Measurements from ENCODE around the gene UIMC1. TPM values are rescaled to one million over a fixed set of nuclear protein-coding genes. Genes with fewer than 3 reads are reported as not detected.

UIMC1 gene
- total RNA-seq, 1 experiment from 2014 or later: 96.3 TPM

DNA sequence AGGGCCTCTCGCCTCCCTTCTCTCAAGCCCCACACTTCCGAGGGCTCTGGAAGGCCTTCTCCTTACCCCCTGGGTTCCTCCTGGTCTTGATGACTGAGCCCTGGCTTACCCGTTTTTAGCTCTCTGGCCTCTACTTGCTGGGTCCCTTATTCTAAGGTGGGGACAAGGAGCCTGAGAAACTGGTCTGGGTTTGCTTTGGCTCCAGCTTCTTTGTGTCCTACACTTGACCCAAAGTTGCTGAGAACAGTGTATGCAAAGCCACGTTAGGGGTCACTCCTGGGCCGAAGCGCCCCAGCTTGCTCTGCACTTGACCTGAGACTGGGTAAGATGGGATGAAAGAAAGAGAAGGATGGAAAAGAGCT, 16.7 kb upstream of the UIMC1 start:
- no TSS peak for BruUV-seq (replicated peaks)
- TF ChIP-seq, protein P1, sequence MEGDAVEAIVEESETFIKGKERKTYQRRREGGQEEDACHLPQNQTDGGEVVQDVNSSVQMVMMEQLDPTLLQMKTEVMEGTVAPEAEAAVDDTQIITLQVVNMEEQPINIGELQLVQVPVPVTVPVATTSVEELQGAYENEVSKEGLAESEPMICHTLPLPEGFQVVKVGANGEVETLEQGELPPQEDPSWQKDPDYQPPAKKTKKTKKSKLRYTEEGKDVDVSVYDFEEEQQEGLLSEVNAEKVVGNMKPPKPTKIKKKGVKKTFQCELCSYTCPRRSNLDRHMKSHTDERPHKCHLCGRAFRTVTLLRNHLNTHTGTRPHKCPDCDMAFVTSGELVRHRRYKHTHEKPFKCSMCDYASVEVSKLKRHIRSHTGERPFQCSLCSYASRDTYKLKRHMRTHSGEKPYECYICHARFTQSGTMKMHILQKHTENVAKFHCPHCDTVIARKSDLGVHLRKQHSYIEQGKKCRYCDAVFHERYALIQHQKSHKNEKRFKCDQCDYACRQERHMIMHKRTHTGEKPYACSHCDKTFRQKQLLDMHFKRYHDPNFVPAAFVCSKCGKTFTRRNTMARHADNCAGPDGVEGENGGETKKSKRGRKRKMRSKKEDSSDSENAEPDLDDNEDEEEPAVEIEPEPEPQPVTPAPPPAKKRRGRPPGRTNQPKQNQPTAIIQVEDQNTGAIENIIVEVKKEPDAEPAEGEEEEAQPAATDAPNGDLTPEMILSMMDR (IDR thresholded peaks at IDR 0.05; ENCODE audit: unreplicated experiment): no peak
- CTCF ChIA-PET: interaction anchor here (0.6 to 1.7 kb wide), 9 partner anchors 8 to 363 kb away, joined by 3 to 5 read pairs (median 4); no protein-coding TSS in a partner anchor
- no peaks in the 10 kb centered on the region for H3K27me3 Mint-ChIP-seq (ENCODE audit: insufficient read depth, unreplicated experiment)
- POLR2A ChIA-PET: interaction anchor here (0.5 to 7.1 kb wide), 7 partner anchors 10 to 47 kb away, joined by 3 to 136 read pairs (median 4); partner anchors contain the start of gene UIMC1
- no peak for DNase-seq (ENCODE audit: unreplicated experiment)
- peak overlapping the region; percentile 98 for H3K27ac Mint-ChIP-seq (ENCODE audit: low read depth, unreplicated experiment)
- peaks cover 29% of the 10 kb centered on the region for H3K4me1 Mint-ChIP-seq (ENCODE audit: insufficient read depth, unreplicated experiment)
- H3K36me3 Mint-ChIP-seq (ENCODE audit: insufficient read depth, unreplicated experiment): peaks cover 41% of the 10 kb centered on the region
- intact Hi-C loops (cut with micrococcal nuclease): loop anchor here (2.0 kb wide), 1 partner anchor 16 kb away; the partner anchor contains the start of gene UIMC1
- no peaks in the 10 kb centered on the region for H3K9me3 Mint-ChIP-seq (ENCODE audit: unreplicated experiment)
- peak overlapping the region; percentile 92 for H3K4me3 Mint-ChIP-seq (ENCODE audit: unreplicated experiment)

DNA sequence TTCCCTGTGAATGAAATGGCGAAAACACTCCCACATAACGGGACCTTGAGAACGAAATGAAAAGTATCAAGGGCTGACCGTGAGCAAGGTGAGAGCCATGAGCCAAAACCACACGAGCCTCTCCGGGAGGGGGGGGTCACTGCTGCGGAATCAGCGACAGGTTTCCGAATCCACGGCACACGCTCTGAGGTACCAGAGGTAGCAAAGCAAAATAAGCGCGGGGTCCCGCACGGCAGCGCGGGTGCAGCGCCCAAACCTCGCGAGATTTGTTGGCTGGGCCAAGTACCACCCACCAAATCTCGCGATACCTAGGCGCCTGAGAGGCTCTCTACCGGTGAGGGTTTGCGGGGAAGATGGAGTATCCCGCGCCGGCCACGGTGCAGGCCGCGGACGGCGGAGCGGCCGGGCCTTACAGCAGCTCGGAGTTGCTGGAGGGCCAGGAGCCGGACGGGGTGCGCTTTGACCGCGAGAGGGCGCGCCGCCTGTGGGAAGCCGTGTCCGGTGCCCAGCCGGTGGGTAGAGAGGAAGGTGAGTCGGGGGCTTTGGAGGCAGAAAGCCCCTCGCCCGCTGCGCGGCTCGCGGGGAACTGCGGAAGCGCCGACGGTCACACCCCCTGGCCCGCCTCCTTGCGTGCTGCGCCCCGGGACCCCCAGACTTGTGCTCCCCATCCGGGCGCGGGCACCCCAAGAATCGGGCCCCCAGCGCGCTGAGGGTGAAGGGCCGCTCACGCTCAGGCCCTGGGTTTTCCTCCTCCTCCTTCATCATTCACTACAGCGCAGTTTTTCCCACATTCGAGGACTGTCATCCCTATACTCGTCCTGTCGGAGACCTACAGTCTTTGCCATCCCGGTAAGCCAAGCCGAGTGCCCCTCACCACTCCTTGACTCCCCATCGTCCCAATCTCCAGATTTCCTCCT, 16.1 kb upstream of the UIMC1 start, which contains the start of gene ZNF346:
Gene ZNF346, plus strand, starts transcription at position 311 of the 917 bp plus-strand sequence. Its CDS starts 43 bp downstream, at position 354.
- Mint-ChIP-seq H3K36me3 (ENCODE audit: insufficient read depth, unreplicated experiment) (peaks cover 35% of the 10 kb centered on the region), H3K27me3 (ENCODE audit: insufficient read depth, unreplicated experiment) (no peaks in the 10 kb centered on the region), H3K4me3 (ENCODE audit: unreplicated experiment) (peak within 1 kb of the TSS; percentile 92), H3K4me1 (ENCODE audit: insufficient read depth, unreplicated experiment) (peaks cover 29% of the 10 kb centered on the region), H3K27ac (ENCODE audit: low read depth, unreplicated experiment) (peak within 1 kb of the TSS; percentile 98), H3K9me3 (ENCODE audit: unreplicated experiment) (no peaks in the 10 kb centered on the region)
- ChIA-PET POLR2A (interaction anchor here (0.5 to 7.1 kb wide), 19 partner anchors 9 to 1174 kb away, joined by 3 to 136 read pairs (median 4); partner anchors contain the start of genes CLTB, LMAN2, TSPAN17 and UIMC1), CTCF (interaction anchor here (0.6 to 1.6 kb wide), 14 partner anchors 9 to 362 kb away, joined by 3 to 10 read pairs (median 3); no protein-coding TSS in a partner anchor)
- BruUV-seq (replicated peaks): TSS peak; percentile 45
- TF ChIP-seq, protein P1 (IDR thresholded peaks at IDR 0.05; ENCODE audit: unreplicated experiment): peak; percentile 46
- intact Hi-C loops (cut with micrococcal nuclease): loop anchor here (2.0 kb wide), 1 partner anchor 16 kb away; the partner anchor contains the start of gene UIMC1
- DNase-seq (ENCODE audit: unreplicated experiment): peak; percentile 98

DNA sequence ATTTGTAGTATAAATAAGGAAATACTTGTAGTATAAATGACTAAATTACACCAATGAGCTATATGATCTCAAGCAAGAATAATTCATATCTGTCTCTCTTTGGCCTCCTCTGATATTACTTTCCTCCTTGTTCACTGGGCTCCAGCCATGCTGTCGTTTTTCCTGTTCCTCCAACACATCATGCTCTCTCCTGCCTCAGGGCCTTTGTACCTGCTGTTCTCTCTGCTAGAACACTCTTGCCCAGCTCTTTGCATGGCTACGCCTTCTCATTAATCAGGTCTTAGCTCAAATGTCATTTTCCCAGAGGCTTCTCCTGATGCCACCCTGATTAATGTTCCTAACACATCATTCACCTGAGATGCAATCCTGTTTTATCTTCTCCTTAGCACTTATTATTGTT, 13.5 kb upstream of the UIMC1 start:
- Mint-ChIP-seq H3K27me3 (ENCODE audit: insufficient read depth, unreplicated experiment) (no peaks in the 10 kb centered on the region), H3K4me3 (ENCODE audit: unreplicated experiment) (no peak overlapping the region)
- BruUV-seq (replicated peaks): no TSS peak

More for the DNA sequence above, 13.5 kb upstream of the UIMC1 start:
- intact Hi-C loops (cut with micrococcal nuclease): no loop called here
- peaks cover 18% of the 10 kb centered on the region for H3K36me3 Mint-ChIP-seq (ENCODE audit: insufficient read depth, unreplicated experiment)
- peaks cover 23% of the 10 kb centered on the region for H3K4me1 Mint-ChIP-seq (ENCODE audit: insufficient read depth, unreplicated experiment)
- H3K9me3 Mint-ChIP-seq (ENCODE audit: unreplicated experiment): no peaks in the 10 kb centered on the region
- TF ChIP-seq, protein P1 (IDR thresholded peaks at IDR 0.05; ENCODE audit: unreplicated experiment): no peak
- ChIA-PET POLR2A (interaction anchor here (0.6 to 7.1 kb wide), 6 partner anchors 8 to 527 kb away, joined by 3 to 136 read pairs (median 3); partner anchors contain the start of gene UIMC1), CTCF (interaction anchor here (0.6 to 2.6 kb wide), 9 partner anchors 12 to 362 kb away, joined by 3 to 13 read pairs (median 4); no protein-coding TSS in a partner anchor)
- H3K27ac Mint-ChIP-seq (ENCODE audit: low read depth, unreplicated experiment): no peak overlapping the region
- DNase-seq (ENCODE audit: unreplicated experiment): no peak

All from MCF 10A (cell line).